ENCODE results near the gene SLC35F5. TPM values are rescaled to one million over a fixed set of nuclear protein-coding genes. Genes with fewer than 3 reads are reported as not detected.

SLC35F5 gene
- total RNA-seq, 3 donors from 2014 or later, result 78.8 to 132 (median 125) TPM

DNA sequence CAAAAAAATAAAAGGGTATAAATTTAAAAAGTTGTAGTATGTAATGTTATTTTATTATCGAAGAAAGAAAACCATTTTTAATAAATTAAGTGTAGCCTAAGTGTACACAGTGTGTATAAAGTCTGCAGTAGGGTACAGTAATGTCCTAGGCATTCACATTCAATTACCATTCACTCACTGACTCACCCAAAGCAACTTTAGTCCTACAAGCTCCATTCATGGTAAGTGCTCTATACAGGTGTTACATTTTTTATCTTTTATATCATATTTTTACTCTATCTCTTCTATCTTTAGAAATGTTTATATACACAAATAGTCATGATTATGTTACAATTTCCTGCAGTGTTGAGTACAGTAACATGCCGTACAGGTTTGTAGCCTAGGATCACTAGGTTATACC lies 69.9 kb downstream of the SLC35F5 start:
- no peaks in the 10 kb centered on the region for H3K4me1 ChIP-seq (ENCODE audit: low read depth)
- intact Hi-C loops (cut with DNase I, micrococcal nuclease), result no loop called here
- ATAC-seq, result no peak
- H3K9me3 ChIP-seq, result no peaks in the 10 kb centered on the region
- no peaks in the 10 kb centered on the region for H3K36me3 ChIP-seq (ENCODE audit: low read depth)
- TF ChIP-seq, protein P1, sequence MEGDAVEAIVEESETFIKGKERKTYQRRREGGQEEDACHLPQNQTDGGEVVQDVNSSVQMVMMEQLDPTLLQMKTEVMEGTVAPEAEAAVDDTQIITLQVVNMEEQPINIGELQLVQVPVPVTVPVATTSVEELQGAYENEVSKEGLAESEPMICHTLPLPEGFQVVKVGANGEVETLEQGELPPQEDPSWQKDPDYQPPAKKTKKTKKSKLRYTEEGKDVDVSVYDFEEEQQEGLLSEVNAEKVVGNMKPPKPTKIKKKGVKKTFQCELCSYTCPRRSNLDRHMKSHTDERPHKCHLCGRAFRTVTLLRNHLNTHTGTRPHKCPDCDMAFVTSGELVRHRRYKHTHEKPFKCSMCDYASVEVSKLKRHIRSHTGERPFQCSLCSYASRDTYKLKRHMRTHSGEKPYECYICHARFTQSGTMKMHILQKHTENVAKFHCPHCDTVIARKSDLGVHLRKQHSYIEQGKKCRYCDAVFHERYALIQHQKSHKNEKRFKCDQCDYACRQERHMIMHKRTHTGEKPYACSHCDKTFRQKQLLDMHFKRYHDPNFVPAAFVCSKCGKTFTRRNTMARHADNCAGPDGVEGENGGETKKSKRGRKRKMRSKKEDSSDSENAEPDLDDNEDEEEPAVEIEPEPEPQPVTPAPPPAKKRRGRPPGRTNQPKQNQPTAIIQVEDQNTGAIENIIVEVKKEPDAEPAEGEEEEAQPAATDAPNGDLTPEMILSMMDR (IDR thresholded peaks at IDR 0.05), result no peak
- no peak overlapping the region for H3K4me3 ChIP-seq
- no peak for DNase-seq

DNA sequence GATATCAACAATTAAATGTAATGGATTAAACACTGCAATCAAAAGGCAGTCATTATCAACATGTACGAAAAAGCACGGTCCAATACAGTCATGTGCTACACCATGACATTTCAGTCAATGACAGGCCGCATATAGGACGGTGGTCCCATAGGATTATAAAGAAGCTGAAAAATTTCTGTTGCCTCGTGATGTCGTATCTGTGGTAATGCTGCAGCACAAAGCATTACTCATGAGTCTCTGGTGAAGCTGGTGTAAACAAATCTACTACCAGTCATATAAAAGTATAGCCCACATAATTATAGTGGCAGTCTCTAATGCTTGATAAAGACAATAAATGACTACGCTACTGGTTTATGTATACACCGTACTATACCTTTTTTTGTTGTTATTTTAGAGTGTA lies 71.0 kb downstream of the SLC35F5 start:
- TF ChIP-seq, protein P1 (IDR thresholded peaks at IDR 0.05), result no peak
- intact Hi-C loops (cut with DNase I, micrococcal nuclease), result no loop called here
- ATAC-seq, result no peak
- H3K4me1 ChIP-seq (ENCODE audit: low read depth), result no peaks in the 10 kb centered on the region
- no peak for DNase-seq
- H3K9me3 ChIP-seq, result no peaks in the 10 kb centered on the region
- H3K4me3 ChIP-seq, result no peak overlapping the region
- H3K36me3 ChIP-seq (ENCODE audit: low read depth), result no peaks in the 10 kb centered on the region

DNA sequence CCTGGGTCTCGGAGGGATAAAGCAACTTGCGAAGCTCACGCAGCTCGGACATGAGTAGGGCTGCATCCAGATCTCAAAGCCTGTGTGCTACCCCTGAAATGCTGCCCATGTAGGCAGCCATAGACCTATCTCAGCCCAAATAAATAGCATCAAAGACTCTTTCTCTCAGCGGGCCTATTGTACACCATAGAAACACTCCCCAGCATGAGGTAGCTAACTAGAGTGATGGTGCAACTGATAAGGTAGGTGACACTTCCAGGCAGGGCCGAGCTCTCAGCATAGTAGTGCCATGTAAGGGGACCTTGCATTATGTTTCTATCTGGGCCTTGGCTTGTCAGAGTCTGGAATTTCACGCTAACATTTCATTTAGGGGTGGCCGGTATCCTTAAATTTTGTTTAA lies 77.0 kb downstream of the SLC35F5 start:
- ATAC-seq (no peak), DNase-seq (no peak)
- Histone ChIP-seq H3K9me3 (no peaks in the 10 kb centered on the region), H3K4me3 (no peak overlapping the region), H3K36me3 (ENCODE audit: low read depth) (no peaks in the 10 kb centered on the region), H3K4me1 (ENCODE audit: low read depth) (no peaks in the 10 kb centered on the region)
- intact Hi-C loops (cut with DNase I, micrococcal nuclease), result no loop called here
- TF ChIP-seq, protein P1 (IDR thresholded peaks at IDR 0.05), result no peak

DNA sequence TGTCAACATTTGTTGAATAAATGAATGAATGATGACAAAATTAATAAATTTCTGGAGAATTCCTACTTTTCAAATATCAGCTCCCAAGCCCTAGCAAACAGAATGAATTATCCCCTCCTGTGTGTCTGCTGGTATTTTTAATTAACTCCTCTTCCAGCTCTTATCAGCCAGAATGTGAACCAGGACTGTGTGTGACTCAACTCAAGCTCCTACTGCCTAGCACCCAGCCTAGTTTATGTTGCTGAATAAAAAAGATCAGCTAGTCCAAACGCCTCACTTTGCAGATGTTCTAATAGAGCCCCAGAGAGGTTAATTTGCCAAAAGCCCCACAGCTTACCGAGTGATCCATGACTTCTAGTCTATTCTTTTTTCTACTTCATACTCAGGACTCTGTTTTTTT lies 79.1 kb downstream of the SLC35F5 start:
- TF ChIP-seq, protein P1 (IDR thresholded peaks at IDR 0.05), result no peak
- Histone ChIP-seq H3K4me3 (no peak overlapping the region), H3K36me3 (ENCODE audit: low read depth) (no peaks in the 10 kb centered on the region), H3K4me1 (ENCODE audit: low read depth) (no peaks in the 10 kb centered on the region), H3K9me3 (no peaks in the 10 kb centered on the region)
- no peak for DNase-seq
- ATAC-seq, result no peak
- intact Hi-C loops (cut with DNase I, micrococcal nuclease), result no loop called here

DNA sequence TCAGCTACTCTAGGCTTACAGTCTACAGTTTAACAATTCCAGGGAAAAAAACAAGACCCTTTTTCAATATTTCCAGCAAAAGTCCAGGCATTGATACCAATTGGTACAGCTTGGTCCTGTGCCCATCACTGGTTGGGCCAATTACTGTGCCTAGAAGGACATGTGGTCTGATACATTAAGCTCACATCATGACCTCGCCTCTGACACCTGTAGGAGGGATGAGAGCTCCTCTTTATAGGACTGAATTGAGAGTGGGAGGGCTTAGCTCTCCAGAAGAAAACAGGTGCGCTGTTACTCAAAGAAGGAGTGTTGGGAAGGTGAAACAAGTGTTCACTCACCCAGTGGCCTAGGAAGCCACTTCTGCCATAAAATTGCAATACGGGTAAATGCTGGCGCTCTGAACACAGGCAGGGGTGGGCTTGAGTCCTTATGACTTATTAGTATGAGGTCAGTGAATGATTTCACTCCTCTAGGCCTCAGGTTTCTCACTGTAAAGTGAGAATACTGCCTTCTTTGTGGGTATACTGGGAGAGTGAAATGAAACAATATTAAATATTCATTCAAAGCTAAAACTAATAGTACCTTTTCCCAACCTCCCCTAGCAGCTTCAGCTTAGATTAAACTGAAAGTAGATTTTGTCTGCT lies 79.7 kb downstream of the SLC35F5 start:
- intact Hi-C loops (cut with DNase I, micrococcal nuclease), result no loop called here
- no peak for DNase-seq
- TF ChIP-seq, protein P1 (IDR thresholded peaks at IDR 0.05), result no peak
- no peaks in the 10 kb centered on the region for H3K4me1 ChIP-seq (ENCODE audit: low read depth)
- ATAC-seq, result no peak
- H3K9me3 ChIP-seq, result no peaks in the 10 kb centered on the region
- H3K36me3 ChIP-seq (ENCODE audit: low read depth), result no peaks in the 10 kb centered on the region
- H3K4me3 ChIP-seq, result no peak overlapping the region

DNA sequence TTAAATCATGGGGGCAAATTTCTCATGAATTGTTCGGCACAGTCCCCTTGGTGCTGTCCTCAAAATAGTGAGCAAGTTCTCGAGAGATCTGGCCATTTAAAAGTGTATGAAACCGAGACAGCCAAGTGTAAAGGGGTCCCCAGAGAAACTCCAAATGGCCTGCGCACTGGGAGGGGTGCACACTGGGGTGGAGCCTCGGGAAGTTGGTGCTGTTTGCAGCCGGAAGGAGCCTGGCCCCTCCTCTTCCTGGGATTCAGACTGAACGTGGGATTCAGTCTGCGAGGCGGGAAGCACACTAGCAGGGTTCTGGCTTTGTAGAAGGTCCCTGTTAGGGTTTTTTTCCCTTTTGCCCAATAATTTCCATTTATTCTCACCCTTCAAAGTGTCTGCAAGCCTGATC lies 80.6 kb downstream of the SLC35F5 start:
- H3K9me3 ChIP-seq, result no peaks in the 10 kb centered on the region
- no peaks in the 10 kb centered on the region for H3K4me1 ChIP-seq (ENCODE audit: low read depth)
- TF ChIP-seq, protein P1 (IDR thresholded peaks at IDR 0.05), result no peak
- no peaks in the 10 kb centered on the region for H3K36me3 ChIP-seq (ENCODE audit: low read depth)
- H3K4me3 ChIP-seq, result no peak overlapping the region
- DNase-seq (no peak), ATAC-seq (no peak)
- intact Hi-C loops (cut with DNase I, micrococcal nuclease), result no loop called here

Measured in mucosa of descending colon (tissue), 3 donors.